WTC11 (cell line): ENCODE measurements around the gene RPL15. TPM values are rescaled to one million over a fixed set of nuclear protein-coding genes. Genes with fewer than 3 reads are reported as not detected.

Experiments used
- ATAC-seq: fragments of 200-7000 bp; cut with Tn5 transposase; 2 replicates; pipeline ENCODE4 v1.10.0; 2021; ENCODE audit warnings: mild to moderate bottlenecking, moderate library complexity
- CTCF ChIA-PET: fragments of 300-600 bp; sonication (Branson Sonifier 250); formaldehyde crosslinking; loops from one replicate; lab custom pipeline; 2021; ENCODE audit warnings: antibody characterized with exemption; lab: Charles Lee
- POLR2A ChIA-PET: fragments of 350-600 bp; sonication (Branson Sonifier 250); formaldehyde crosslinking; loops from one replicate; lab custom pipeline; 2021; ENCODE audit warnings: antibody characterized with exemption; lab: Charles Lee
- DNase-seq: peaks from one replicate; pipeline ENCODE4 v3.0.0; 2021; ENCODE audit warnings: low spot score
- H3K27ac Mint-ChIP-seq: 2 replicates; pipeline ENCODE4 v1.8.0; 2021; ENCODE audit warnings: mixed read lengths
- H3K27me3 Mint-ChIP-seq: 2 replicates; pipeline ENCODE4 v1.8.0; 2021; ENCODE audit warnings: low read depth, mild to moderate bottlenecking, moderate library complexity, mixed read lengths
- H3K36me3 Mint-ChIP-seq: 2 replicates; pipeline ENCODE4 v1.8.0; 2021; ENCODE audit warnings: mixed read lengths
- H3K4me1 Mint-ChIP-seq: 2 replicates; pipeline ENCODE4 v1.8.0; 2022; ENCODE audit warnings: mixed read lengths
- H3K4me3 Mint-ChIP-seq: 2 replicates; pipeline ENCODE4 v1.8.0; 2021; ENCODE audit warnings: mild to moderate bottlenecking, moderate library complexity, mixed read lengths
- H3K9me3 Mint-ChIP-seq: 2 replicates; pipeline ENCODE4 v1.8.0; 2021; ENCODE audit warnings: mixed read lengths
- GABPB1 ChIP-seq: sonication (generic); formaldehyde crosslinking; IDR thresholded peaks from 2 replicates; pipeline ENCODE4 v1.8.1; 2023; ENCODE audit warnings: mild to moderate bottlenecking, missing genetic modification reagents
- HMGA2 ChIP-seq: fragments of 250-450 bp; sonication (Bioruptor Pico); IDR thresholded peaks from 2 replicates; pipeline ENCODE4 v1.4.0; 2021; ENCODE audit warnings: mild to moderate bottlenecking, moderate library complexity
- MXD4 ChIP-seq: fragments of 250-450 bp; sonication (Bioruptor Pico); IDR thresholded peaks from 2 replicates; pipeline ENCODE4 v1.8.0; 2021; ENCODE audit warnings: mild to moderate bottlenecking, moderate library complexity, borderline replicate concordance
- MYBL2 ChIP-seq: sonication (generic); formaldehyde crosslinking; IDR thresholded peaks from 2 replicates; pipeline ENCODE4 v1.8.1; 2023; ENCODE audit warnings: mild to moderate bottlenecking, moderate library complexity, missing genetic modification reagents
- RORB ChIP-seq: fragments of 250-450 bp; sonication (Bioruptor Pico); IDR thresholded peaks from 2 replicates; pipeline ENCODE4 v1.9.0; 2021; ENCODE audit warnings: mild to moderate bottlenecking
- TEAD1 ChIP-seq: sonication (generic); formaldehyde crosslinking; IDR thresholded peaks from 2 replicates; pipeline ENCODE4 v1.8.0; 2022; ENCODE audit warnings: mild to moderate bottlenecking, missing genetic modification reagents
- ZNF232 ChIP-seq: sonication (generic); formaldehyde crosslinking; IDR thresholded peaks from 2 replicates; pipeline ENCODE4 v1.8.0; 2022; ENCODE audit warnings: mild to moderate bottlenecking, missing genetic modification reagents
- ZNF671 ChIP-seq: fragments of 250-450 bp; sonication (Bioruptor Pico); IDR thresholded peaks from 2 replicates; pipeline ENCODE4 v1.8.0; 2021; ENCODE audit warnings: mild to moderate bottlenecking
- total RNA-seq: library from RNA; stranded (reverse); gene quantifications from 3 replicates; pipeline ENCODE4 v1.2.3, GENCODE V29; 2021
- TF ChIP-seq, protein P1 (sequence below): sonication (generic); formaldehyde crosslinking; IDR thresholded peaks from 2 replicates; pipeline ENCODE4 v1.8.0; 2022; ENCODE audit warnings: missing genetic modification reagents
- TF ChIP-seq, protein P2 (sequence below): sonication (generic); formaldehyde crosslinking; IDR thresholded peaks from 2 replicates; pipeline ENCODE4 v1.8.1; 2023; ENCODE audit warnings: mild to moderate bottlenecking, missing genetic modification reagents
- TF ChIP-seq, protein P3 (sequence below): sonication (generic); formaldehyde crosslinking; IDR thresholded peaks from 2 replicates; pipeline ENCODE4 v1.8.1; 2022; ENCODE audit warnings: missing genetic modification reagents, borderline replicate concordance
- TF ChIP-seq, protein P4 (sequence below): sonication (generic); formaldehyde crosslinking; IDR thresholded peaks from 2 replicates; pipeline ENCODE4 v1.8.0; 2022; ENCODE audit warnings: mild to moderate bottlenecking, missing genetic modification reagents
- TF ChIP-seq, protein P5 (sequence below): sonication (generic); formaldehyde crosslinking; IDR thresholded peaks from 2 replicates; pipeline ENCODE4 v1.8.1; 2023; ENCODE audit warnings: mild to moderate bottlenecking, moderate library complexity, missing genetic modification reagents

RPL15 gene
- total RNA-seq, 1 experiment from 2014 or later: 2,428 TPM

DNA sequence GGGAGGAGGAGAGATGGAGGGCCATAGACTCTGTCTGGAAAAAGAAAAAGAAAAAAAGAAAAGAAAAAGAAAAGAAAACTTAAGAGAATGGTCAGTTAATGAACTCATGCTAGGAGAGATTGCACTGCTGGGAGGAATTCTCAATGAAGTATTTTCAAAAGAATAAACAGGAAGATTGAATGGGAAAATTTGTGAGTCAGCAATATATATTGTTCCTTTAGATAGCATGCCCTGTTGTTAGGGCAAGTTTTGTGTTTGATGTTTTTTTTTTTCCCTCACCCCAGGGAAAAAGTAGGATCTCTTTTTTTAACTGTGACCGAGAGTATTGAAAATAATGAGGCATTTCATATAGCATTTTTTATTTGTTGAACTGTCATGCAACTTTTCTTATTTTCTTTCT, 20.4 kb downstream of the RPL15 start (continued):
- TF ChIP-seq, protein P1, sequence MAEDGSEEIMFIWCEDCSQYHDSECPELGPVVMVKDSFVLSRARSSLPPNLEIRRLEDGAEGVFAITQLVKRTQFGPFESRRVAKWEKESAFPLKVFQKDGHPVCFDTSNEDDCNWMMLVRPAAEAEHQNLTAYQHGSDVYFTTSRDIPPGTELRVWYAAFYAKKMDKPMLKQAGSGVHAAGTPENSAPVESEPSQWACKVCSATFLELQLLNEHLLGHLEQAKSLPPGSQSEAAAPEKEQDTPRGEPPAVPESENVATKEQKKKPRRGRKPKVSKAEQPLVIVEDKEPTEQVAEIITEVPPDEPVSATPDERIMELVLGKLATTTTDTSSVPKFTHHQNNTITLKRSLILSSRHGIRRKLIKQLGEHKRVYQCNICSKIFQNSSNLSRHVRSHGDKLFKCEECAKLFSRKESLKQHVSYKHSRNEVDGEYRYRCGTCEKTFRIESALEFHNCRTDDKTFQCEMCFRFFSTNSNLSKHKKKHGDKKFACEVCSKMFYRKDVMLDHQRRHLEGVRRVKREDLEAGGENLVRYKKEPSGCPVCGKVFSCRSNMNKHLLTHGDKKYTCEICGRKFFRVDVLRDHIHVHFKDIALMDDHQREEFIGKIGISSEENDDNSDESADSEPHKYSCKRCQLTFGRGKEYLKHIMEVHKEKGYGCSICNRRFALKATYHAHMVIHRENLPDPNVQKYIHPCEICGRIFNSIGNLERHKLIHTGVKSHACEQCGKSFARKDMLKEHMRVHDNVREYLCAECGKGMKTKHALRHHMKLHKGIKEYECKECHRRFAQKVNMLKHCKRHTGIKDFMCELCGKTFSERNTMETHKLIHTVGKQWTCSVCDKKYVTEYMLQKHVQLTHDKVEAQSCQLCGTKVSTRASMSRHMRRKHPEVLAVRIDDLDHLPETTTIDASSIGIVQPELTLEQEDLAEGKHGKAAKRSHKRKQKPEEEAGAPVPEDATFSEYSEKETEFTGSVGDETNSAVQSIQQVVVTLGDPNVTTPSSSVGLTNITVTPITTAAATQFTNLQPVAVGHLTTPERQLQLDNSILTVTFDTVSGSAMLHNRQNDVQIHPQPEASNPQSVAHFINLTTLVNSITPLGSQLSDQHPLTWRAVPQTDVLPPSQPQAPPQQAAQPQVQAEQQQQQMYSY: no peak
- no peak for TF ChIP-seq HMGA2
- TF ChIP-seq, protein P2, sequence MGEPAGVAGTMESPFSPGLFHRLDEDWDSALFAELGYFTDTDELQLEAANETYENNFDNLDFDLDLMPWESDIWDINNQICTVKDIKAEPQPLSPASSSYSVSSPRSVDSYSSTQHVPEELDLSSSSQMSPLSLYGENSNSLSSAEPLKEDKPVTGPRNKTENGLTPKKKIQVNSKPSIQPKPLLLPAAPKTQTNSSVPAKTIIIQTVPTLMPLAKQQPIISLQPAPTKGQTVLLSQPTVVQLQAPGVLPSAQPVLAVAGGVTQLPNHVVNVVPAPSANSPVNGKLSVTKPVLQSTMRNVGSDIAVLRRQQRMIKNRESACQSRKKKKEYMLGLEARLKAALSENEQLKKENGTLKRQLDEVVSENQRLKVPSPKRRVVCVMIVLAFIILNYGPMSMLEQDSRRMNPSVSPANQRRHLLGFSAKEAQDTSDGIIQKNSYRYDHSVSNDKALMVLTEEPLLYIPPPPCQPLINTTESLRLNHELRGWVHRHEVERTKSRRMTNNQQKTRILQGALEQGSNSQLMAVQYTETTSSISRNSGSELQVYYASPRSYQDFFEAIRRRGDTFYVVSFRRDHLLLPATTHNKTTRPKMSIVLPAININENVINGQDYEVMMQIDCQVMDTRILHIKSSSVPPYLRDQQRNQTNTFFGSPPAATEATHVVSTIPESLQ (CRISPR knock-in tag): no peak

DNA sequence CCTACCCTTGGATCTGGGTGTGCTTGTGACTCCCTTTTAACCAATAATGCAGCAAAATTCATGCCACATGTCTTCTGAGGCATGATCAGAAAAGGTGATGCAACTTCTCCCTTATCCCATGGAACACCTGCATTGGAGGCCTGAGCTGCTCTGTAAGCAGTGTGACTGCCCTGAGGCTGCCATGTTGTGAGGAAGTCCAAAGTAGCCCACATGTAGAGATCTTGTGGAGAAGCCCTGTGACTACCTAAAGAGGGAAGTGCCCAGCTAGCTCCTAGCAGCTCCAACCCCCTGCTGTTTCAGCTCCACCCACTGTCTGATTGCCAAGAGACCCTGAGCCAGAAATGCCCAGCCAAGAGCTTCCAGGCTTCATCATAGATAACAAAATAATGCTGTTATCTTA, 21.8 kb downstream of the RPL15 start:
- DNase-seq (no peak), ATAC-seq (no peak; the same call in none of the 2 replicates)
- H3K27me3 Mint-ChIP-seq: peaks cover 18% of the 10 kb centered on the region
- no peaks in the 10 kb centered on the region for H3K36me3 Mint-ChIP-seq
- H3K9me3 Mint-ChIP-seq: no peaks in the 10 kb centered on the region
- ChIA-PET CTCF (no interaction called here), POLR2A (interaction anchor here (0.6 kb wide), 1 partner anchor 22 kb away, joined by 3 read pairs; the partner anchor contains the start of genes NKIRAS1 and RPL15)
- H3K27ac Mint-ChIP-seq: no peak overlapping the region
- peaks cover 6% of the 10 kb centered on the region for H3K4me1 Mint-ChIP-seq
- no peak overlapping the region for H3K4me3 Mint-ChIP-seq
- TF ChIP-seq, protein P3, sequence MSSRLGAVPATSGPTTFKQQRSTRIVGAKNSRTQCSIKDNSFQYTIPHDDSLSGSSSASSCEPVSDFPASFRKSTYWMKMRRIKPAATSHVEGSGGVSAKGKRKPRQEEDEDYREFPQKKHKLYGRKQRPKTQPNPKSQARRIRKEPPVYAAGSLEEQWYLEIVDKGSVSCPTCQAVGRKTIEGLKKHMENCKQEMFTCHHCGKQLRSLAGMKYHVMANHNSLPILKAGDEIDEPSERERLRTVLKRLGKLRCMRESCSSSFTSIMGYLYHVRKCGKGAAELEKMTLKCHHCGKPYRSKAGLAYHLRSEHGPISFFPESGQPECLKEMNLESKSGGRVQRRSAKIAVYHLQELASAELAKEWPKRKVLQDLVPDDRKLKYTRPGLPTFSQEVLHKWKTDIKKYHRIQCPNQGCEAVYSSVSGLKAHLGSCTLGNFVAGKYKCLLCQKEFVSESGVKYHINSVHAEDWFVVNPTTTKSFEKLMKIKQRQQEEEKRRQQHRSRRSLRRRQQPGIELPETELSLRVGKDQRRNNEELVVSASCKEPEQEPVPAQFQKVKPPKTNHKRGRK (CRISPR knock-in tag): no peak
- 0 out of 2 replicates have a peak, but pooled peaks have one; percentile 20 for TF ChIP-seq GABPB1
- no peak for TF ChIP-seq MXD4

DNA sequence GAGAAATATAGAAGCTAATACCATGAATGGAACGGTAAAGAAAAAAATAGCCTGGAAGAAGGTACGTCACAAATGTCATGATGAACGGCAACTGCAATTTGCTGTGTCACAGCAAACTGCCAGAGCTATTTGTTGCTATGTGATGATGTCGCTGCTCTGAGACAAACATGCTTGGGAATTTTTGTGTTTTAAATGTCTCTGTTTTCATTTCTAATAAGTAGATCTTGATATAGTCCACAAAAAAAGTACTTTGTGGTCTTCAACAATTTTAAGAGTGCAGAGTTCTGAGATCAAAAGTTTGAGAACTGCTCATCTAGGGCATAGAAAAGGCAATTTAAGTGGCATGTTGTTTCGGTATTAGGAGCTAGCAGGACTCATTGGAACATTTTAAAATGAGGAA, 23.8 kb downstream of the RPL15 start:
- DNase-seq: no peak
- Mint-ChIP-seq H3K4me1 (peaks cover 14% of the 10 kb centered on the region), H3K4me3 (no peak overlapping the region), H3K27ac (no peak overlapping the region), H3K9me3 (no peaks in the 10 kb centered on the region)
- POLR2A ChIA-PET: interaction anchor here (0.6 to 1.9 kb wide), 2 partner anchors 24 to 448 kb away, joined by 4 to 8 read pairs; partner anchors contain the start of genes NKIRAS1 and RPL15
- CTCF ChIA-PET: interaction anchor here (0.5 kb wide), 1 partner anchor 981 kb away, joined by 3 read pairs; no protein-coding TSS in a partner anchor
- TF ChIP-seq ZNF232: no peak
- TF ChIP-seq RORB (CRISPR knock-in tag): no peak
- TF ChIP-seq MYBL2 (CRISPR knock-in tag): no peak
- TF ChIP-seq, protein P4, sequence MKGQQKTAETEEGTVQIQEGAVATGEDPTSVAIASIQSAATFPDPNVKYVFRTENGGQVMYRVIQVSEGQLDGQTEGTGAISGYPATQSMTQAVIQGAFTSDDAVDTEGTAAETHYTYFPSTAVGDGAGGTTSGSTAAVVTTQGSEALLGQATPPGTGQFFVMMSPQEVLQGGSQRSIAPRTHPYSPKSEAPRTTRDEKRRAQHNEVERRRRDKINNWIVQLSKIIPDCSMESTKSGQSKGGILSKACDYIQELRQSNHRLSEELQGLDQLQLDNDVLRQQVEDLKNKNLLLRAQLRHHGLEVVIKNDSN: no peak
- no peak for TF ChIP-seq ZNF671 (CRISPR knock-in tag)
- no peak for TF ChIP-seq HMGA2
- TF ChIP-seq, protein P2 (CRISPR knock-in tag): no peak
- no peak for TF ChIP-seq TEAD1 (CRISPR knock-in tag)
- TF ChIP-seq, protein P5, sequence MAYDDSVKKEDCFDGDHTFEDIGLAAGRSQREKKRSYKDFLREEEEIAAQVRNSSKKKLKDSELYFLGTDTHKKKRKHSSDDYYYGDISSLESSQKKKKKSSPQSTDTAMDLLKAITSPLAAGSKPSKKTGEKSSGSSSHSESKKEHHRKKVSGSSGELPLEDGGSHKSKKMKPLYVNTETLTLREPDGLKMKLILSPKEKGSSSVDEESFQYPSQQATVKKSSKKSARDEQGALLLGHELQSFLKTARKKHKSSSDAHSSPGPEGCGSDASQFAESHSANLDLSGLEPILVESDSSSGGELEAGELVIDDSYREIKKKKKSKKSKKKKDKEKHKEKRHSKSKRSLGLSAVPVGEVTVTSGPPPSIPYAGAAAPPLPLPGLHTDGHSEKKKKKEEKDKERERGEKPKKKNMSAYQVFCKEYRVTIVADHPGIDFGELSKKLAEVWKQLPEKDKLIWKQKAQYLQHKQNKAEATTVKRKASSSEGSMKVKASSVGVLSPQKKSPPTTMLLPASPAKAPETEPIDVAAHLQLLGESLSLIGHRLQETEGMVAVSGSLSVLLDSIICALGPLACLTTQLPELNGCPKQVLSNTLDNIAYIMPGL (CRISPR knock-in tag): no peak
- TF ChIP-seq, all 79 proteins: peak for 0
- H3K27me3 Mint-ChIP-seq: peaks cover 16% of the 10 kb centered on the region
- no peak for ATAC-seq
- H3K36me3 Mint-ChIP-seq: no peaks in the 10 kb centered on the region
